NCI-H1436 treated with DMSO at 0.1 percent for 48 hours (cell line): ENCODE data around the gene ZNF343.
"Not testable (repeated sequence)": the region's sequence is repeated elsewhere in the genome, so short reads cannot be mapped to it uniquely, and the experiment has no call there.

Experiments used
- DNase-seq: peaks from one replicate; lab custom pipeline; 2025; lab: John Stamatoyannopoulos, UW

ZNF343 gene

GRCh38 chr20:2521369-2522305, 12.9 kb upstream of the ZNF343 start:
- no peak for DNase-seq

GRCh38 chr20:2520617-2521016, 11.9 kb upstream of the ZNF343 start:
- DNase-seq = no peak

GRCh38 chr20:2519115-2519809, 10.5 kb upstream of the ZNF343 start:
- DNase-seq = no peak

GRCh38 chr20:2518558-2518957, 9.8 kb upstream of the ZNF343 start:
- no peak for DNase-seq

DNA sequence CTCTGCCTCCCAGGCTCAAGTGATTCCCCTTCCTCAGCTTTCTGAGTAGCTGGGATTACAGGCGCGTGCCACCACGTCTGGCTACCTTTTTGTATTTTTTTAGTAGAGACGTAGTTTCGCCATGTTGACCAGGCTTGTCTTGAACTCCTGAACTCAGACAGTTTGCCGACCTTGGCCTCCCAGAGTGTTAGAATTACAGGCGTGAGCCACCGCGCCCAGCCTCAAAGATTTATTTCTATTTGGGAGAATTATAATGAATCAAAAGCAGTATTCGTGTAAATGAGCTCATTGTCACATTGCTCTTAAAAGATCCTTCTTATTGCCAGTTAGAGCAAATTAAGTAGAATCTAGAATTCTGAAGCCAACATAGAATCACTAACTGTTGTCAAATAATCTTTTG, 9.4 kb upstream of the ZNF343 start:
- no peak for DNase-seq

DNA sequence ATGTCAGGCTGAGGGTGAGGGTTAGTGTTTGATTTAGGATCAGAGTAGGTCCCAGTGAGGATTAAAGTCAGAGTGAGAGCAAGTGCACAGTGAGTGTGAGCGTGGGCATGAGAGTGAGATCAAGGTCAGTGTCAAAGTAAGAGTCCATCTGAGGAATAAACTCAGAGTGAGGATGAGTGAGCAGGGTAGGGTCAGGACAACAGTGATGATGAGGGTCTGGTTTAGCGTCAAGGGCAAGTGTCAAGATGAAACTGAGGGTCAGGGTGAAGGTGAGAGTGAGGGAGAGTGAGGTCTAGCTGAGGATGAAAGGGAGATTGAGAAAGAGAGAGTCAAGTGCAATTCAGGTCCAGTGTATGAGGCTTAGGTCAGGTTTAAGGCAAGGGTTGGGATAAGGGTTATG, 7.7 kb upstream of the ZNF343 start:
- no peak for DNase-seq

- DNase-seq = no peak
Observed at GRCh38 chr20:2515203-2515602, 6.5 kb upstream of the ZNF343 start.

- no peak for DNase-seq
Observed at GRCh38 chr20:2509794-2510193, 1.1 kb upstream of the ZNF343 start.

GRCh38 chr20:2509468-2509781, 710 bp upstream of the ZNF343 start:
- DNase-seq = no peak

GRCh38 chr20:2507875-2508630, 662 bp downstream of the ZNF343 start:
- no peak for DNase-seq

GRCh38 chr20:2507464-2507863, 1.3 kb downstream of the ZNF343 start:
- no peak for DNase-seq

- not testable (repeated sequence) for DNase-seq
Observed at GRCh38 chr20:2506426-2506825, 2.3 kb downstream of the ZNF343 start.

DNA sequence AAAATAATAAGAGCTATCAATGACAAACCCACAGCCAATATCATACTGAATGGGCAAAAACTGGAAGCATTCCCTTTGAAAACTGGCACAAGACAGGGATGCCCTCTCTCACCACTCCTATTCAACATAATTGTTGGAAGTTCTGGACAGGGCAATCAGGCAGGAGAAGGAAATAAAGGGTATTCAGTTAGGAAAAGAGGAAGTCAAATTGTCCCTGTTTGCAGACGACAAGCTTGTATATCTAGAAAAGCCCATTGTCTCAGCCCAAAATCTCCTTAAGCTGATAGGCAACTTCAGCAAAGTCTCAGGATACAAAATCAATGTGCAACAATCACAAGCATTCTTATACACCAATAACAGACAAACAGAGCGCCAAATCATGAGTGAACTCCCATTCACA, 3.9 kb downstream of the ZNF343 start:
- not testable (repeated sequence) for DNase-seq

DNA sequence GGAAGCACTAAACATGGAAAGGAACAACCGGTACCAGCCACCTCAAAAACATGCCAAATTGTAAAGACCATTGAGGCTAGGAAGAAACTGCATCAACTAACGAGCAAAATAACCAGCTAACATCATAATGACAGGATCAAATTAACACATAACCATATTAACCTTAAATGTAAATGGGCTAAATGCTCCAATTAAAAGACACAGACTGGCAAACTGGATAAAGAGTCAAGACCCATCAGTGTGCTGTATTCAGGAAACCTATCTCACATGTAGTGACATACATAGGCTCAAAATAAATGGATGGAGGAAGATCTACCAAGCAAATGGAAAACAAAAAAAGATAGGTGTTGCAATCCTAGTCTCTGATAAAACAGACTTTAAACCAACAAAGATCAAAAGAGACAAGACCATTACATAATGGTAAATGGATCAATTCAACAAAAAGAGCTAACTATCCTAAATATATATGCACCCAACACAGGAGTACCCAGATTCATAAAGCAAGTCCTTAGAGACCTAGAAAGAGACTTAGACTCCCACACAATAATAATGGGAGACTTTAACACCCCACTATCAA, 5.8 kb downstream of the ZNF343 start:
- DNase-seq = not testable (repeated sequence)

GRCh38 chr20:2485661-2486060, 23.1 kb downstream of the ZNF343 start:
- no peak for DNase-seq

GRCh38 chr20:2485080-2485479, 23.6 kb downstream of the ZNF343 start:
- DNase-seq = no peak

- DNase-seq = no peak
Observed at GRCh38 chr20:2483504-2483903, 25.2 kb downstream of the ZNF343 start.

DNA sequence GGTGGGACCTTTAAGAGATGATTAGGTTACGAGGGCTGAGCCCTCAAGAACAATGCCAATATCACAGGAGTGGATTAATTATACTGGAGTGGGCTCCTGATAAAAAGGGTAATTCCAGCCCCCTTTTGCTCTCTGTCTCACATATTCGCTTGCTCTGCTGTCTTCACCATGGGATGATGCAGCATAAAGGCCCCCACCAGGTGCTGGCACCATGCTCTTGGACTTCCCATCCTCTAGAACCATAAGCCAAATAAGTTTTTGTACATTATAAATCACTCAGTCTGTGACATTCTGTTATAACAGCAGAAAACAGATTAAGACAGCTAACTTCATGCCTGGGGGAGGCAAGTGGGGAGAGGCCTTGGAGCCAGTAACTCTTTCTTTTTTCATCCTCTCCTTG, 28.3 kb downstream of the ZNF343 start:
- DNase-seq = no peak

DNA sequence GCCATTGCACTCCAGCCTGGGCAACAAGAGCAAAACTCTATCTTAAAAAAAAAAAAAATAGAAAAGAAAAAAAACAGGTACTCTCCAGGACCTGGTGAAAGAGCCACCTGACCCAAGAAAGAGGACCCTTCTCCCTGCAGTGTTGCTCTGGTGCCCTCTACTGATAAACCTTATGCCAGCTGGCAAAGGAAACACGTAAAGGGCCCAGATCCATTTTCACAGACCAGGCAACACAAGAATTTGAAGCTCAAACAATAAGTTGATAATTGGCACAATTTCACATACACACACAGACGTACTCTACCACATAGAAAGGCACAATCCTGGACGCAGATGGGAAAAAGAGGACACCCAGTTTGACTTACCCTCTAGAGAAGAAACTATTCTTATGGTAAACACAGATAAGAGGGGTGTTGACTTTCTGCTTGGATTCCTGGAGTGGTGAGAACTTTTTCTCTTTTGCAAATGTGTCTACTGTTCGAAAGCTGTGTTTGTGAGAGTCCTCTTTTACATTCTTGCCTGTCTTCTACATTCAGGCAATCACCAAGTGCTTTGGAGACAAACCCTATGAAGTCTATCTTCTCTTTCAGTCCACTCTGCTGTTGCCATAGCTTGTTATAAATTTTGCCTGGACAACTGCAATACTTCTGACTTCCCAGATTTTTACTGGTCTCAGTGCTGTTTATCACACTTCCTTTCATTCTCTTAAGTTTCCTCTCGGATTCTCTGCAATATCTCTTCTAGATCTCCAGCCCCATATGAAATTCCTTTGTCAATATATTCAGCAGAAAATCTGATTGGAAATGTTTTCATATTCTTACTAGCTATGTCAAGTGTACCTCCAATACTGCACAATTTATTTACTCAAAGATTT, 31.7 kb downstream of the ZNF343 start:
- no peak for DNase-seq

- DNase-seq = no peak
Observed at GRCh38 chr20:2475850-2476741, 32.6 kb downstream of the ZNF343 start.
